ENCODE measurements around the gene CRISPLD2.

DNA sequence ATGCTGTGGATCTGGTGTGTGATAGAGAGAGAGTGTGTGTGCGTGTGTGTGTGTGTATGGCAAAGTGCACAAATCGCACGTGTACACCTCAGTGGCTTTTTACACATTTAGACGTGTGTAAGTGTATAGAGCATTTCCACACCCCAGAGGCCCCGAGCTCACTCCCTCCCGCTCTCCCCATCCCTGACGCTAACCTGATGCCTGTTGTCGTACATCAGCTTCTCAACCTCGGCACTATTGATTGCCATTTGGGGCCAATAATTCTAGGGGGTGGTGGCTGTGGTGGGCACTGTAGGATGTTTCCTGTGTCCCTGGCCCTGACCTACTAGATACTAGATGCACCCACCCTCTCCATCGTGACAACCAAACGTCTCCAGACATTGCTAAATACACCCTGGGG, 30.4 kb upstream of the CRISPLD2 start:
- TF ChIP-seq, protein P1, sequence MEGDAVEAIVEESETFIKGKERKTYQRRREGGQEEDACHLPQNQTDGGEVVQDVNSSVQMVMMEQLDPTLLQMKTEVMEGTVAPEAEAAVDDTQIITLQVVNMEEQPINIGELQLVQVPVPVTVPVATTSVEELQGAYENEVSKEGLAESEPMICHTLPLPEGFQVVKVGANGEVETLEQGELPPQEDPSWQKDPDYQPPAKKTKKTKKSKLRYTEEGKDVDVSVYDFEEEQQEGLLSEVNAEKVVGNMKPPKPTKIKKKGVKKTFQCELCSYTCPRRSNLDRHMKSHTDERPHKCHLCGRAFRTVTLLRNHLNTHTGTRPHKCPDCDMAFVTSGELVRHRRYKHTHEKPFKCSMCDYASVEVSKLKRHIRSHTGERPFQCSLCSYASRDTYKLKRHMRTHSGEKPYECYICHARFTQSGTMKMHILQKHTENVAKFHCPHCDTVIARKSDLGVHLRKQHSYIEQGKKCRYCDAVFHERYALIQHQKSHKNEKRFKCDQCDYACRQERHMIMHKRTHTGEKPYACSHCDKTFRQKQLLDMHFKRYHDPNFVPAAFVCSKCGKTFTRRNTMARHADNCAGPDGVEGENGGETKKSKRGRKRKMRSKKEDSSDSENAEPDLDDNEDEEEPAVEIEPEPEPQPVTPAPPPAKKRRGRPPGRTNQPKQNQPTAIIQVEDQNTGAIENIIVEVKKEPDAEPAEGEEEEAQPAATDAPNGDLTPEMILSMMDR (IDR thresholded peaks at IDR 0.05) = no peak
- TF ChIP-seq, protein P2, sequence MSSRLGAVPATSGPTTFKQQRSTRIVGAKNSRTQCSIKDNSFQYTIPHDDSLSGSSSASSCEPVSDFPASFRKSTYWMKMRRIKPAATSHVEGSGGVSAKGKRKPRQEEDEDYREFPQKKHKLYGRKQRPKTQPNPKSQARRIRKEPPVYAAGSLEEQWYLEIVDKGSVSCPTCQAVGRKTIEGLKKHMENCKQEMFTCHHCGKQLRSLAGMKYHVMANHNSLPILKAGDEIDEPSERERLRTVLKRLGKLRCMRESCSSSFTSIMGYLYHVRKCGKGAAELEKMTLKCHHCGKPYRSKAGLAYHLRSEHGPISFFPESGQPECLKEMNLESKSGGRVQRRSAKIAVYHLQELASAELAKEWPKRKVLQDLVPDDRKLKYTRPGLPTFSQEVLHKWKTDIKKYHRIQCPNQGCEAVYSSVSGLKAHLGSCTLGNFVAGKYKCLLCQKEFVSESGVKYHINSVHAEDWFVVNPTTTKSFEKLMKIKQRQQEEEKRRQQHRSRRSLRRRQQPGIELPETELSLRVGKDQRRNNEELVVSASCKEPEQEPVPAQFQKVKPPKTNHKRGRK (CRISPR knock-in tag; IDR thresholded peaks at IDR 0.05; ENCODE audit: borderline replicate concordance) = no peak
- TF ChIP-seq, protein P3, sequence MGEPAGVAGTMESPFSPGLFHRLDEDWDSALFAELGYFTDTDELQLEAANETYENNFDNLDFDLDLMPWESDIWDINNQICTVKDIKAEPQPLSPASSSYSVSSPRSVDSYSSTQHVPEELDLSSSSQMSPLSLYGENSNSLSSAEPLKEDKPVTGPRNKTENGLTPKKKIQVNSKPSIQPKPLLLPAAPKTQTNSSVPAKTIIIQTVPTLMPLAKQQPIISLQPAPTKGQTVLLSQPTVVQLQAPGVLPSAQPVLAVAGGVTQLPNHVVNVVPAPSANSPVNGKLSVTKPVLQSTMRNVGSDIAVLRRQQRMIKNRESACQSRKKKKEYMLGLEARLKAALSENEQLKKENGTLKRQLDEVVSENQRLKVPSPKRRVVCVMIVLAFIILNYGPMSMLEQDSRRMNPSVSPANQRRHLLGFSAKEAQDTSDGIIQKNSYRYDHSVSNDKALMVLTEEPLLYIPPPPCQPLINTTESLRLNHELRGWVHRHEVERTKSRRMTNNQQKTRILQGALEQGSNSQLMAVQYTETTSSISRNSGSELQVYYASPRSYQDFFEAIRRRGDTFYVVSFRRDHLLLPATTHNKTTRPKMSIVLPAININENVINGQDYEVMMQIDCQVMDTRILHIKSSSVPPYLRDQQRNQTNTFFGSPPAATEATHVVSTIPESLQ (CRISPR knock-in tag; IDR thresholded peaks at IDR 0.05) = no peak
- TF ChIP-seq RELA (CRISPR knock-in tag; IDR thresholded peaks at IDR 0.05; ENCODE audit: borderline replicate concordance) (no peak), KAT7 (CRISPR knock-in tag; IDR thresholded peaks at IDR 0.05; ENCODE audit: borderline replicate concordance) (no peak), ZNF121 (CRISPR knock-in tag; IDR thresholded peaks at IDR 0.05) (no peak)

Measured in WTC11 (cell line).